GM19328 (cell line): ENCODE measurements around the gene MPST.

Source experiments
- ATAC-seq: cut with Tn5 transposase; IDR thresholded peaks from one replicate; pipeline ENCODE4 v1.9.1; 2021; ENCODE audit warnings: mild to moderate bottlenecking, moderate library complexity; ENCODE audit not compliant: unreplicated experiment

MPST gene

DNA sequence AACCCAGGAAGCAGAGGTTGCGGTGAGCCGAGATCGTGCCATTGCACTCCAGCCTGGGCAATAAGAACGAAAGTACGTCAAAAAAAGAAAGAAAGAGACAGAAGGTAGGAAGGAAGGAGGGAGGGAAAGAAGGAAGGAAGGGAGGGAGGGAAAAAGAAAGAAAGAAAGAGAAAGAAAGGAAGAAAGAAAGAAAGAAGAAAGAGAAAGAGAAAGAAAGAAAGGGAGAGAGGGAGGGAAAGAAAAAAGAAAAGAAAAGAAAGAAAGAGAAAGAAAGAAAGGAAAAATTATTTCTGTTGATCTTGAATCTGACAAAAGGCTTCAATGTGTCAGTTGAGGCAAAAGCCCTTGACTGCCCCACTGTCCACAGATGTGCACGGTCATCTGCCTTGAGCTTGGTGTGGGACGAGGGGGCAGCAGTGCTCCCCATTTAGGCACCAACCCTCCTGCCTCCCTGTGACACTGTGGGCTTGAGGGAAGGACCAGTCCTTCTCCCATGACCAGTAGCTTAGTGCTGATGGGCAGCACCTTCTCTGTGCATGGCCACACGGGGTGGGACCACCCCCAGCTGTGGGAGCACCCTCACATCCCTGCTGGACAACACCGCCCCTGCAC lies 56.4 kb downstream of the MPST start:
- ATAC-seq: no peak

DNA sequence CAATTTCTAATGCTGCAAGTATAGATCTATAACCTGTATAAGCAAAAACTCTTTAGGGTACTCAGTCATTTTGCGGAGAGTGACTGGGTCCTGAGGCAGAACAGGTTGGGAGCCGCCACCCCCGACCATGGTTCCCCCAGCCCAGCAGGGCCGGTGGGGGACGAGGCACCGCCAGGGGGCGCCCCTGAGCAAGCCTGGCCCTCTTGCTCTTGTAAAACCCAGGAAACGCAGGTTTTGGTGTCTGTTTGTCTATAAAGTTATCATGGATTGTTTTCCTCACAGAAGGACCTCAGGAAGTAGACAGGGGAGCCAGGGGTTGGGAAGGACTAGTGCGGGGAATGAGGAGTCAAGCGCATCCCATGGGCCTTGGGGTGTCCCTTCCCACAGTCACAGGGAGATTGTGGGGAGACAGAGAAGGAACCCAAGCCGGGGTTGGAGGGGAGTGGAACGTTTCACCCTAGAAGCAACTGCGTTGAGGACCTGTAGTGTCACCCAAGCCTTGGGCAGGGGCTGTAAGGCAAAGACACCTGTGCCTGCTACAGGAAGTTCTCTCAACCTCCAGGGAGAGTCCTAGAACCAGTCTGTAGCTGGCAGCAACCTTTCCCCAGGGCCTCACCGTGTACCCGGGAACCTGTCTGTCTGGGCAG lies 58.4 kb downstream of the MPST start:
- no peak for ATAC-seq

- no peak for ATAC-seq
These were observed 59.6 kb downstream of the MPST start for GRCh38 chr22:37079158-37079557.
